Stimulated activated CD8-positive, alpha-beta memory T cell treated with anti-CD3 and anti-CD28 coated beads, Interleukin-12 subunit alpha, Interleukin-12 subunit beta, amount 100 ng/mL, for 24 hours (primary cell): ENCODE measurements around the gene WDR59.

ENCODE experiments used
- DNase-seq: peaks from one replicate; pipeline ENCODE4 v3.0.0-alpha.2; 2020; ENCODE audit errors: extremely low read depth

WDR59 gene

GRCh38 chr16:74903901-74904678 is 80.8 kb downstream of the WDR59 start:
- DNase-seq, result no peak

- DNase-seq, result no peak
These were observed 81.8 kb downstream of the WDR59 start for GRCh38 chr16:74903120-74903519.

GRCh38 chr16:74902161-74902560 is 82.8 kb downstream of the WDR59 start:
- DNase-seq, result no peak

GRCh38 chr16:74901606-74902005 is 83.3 kb downstream of the WDR59 start:
- DNase-seq, result no peak

GRCh38 chr16:74899816-74900215 is 85.1 kb downstream of the WDR59 start:
- no peak for DNase-seq

GRCh38 chr16:74898659-74899058 is 86.3 kb downstream of the WDR59 start:
- no peak for DNase-seq

GRCh38 chr16:74896389-74897370 is 88.2 kb downstream of the WDR59 start:
- no peak for DNase-seq

- no peak for DNase-seq
These were observed 91.4 kb downstream of the WDR59 start for GRCh38 chr16:74893541-74893940.

- DNase-seq, result no peak
These were observed 92.1 kb downstream of the WDR59 start for GRCh38 chr16:74892574-74893461.

GRCh38 chr16:74888888-74889287 is 96.0 kb downstream of the WDR59 start:
- DNase-seq, result no peak

GRCh38 chr16:74888232-74888862 is 96.6 kb downstream of the WDR59 start:
- no peak for DNase-seq

GRCh38 chr16:74887084-74887483 is 97.8 kb downstream of the WDR59 start:
- no peak for DNase-seq

- no peak for DNase-seq
These were observed 107.2 kb downstream of the WDR59 start for GRCh38 chr16:74877706-74878105.

GRCh38 chr16:74874912-74875546 is 109.9 kb downstream of the WDR59 start:
- DNase-seq, result no peak

GRCh38 chr16:74874123-74874522 is 110.8 kb downstream of the WDR59 start:
- no peak for DNase-seq

- DNase-seq, result no peak
These were observed 112.6 kb downstream of the WDR59 start for GRCh38 chr16:74872302-74872701.

GRCh38 chr16:74871608-74872007 is 113.3 kb downstream of the WDR59 start:
- DNase-seq, result no peak

- no peak for DNase-seq
These were observed 116.4 kb downstream of the WDR59 start for GRCh38 chr16:74868501-74868900.

- no peak for DNase-seq
These were observed 116.9 kb downstream of the WDR59 start for GRCh38 chr16:74868035-74868434.

- DNase-seq, result no peak
These were observed 117.6 kb downstream of the WDR59 start for GRCh38 chr16:74867281-74867849.
